Lung (tissue), 12 donors: ENCODE measurements around the gene RHOXF1. TPM values are rescaled to one million over a fixed set of nuclear protein-coding genes. Genes with fewer than 3 reads are reported as not detected.
"Not testable (repeated sequence)": the region's sequence is repeated elsewhere in the genome, so short reads cannot be mapped to it uniquely, and the experiment has no call there.

Experiments used
- ATAC-seq: fragments of 200-7000 bp; cut with Tn5 transposase; one replicate; pipeline ENCODE4 v1.9.1; 2020; ENCODE audit warnings: moderate number of reproducible peaks; ENCODE audit not compliant: insufficient read depth, low FRiP score
- DNase-seq, 3 donors: peaks; one replicate each; pipeline ENCODE4 v3.0.0-alpha.2; 2013 to 2017
- H3K27ac ChIP-seq, 2 donors: one replicate each; pipeline ENCODE4 v1.5.1; 2013; ENCODE audit warnings: mild to moderate bottlenecking in 2 of 2, moderate library complexity in 2 of 2, control low read depth in 1 of 2, inconsistent platforms in 1 of 2, low read depth in 1 of 2, low read length in 1 of 2
- H3K27me3 ChIP-seq, 3 donors: one replicate each; pipeline ENCODE4 v1.5.1; 2013; ENCODE audit warnings: low read length in 2 of 3; ENCODE audit not compliant: control insufficient read depth in 3 of 3, insufficient read depth in 3 of 3
- H3K36me3 ChIP-seq, 4 donors: one replicate each; pipeline ENCODE4 v1.5.1; 2013; ENCODE audit warnings: low read length in 4 of 4, mild to moderate bottlenecking in 1 of 4, moderate library complexity in 1 of 4; ENCODE audit not compliant: control insufficient read depth in 4 of 4, insufficient read depth in 4 of 4
- H3K4me1 ChIP-seq, 5 donors: one replicate each; pipeline ENCODE4 v1.5.1; 2013; ENCODE audit warnings: low read length in 5 of 5, mild to moderate bottlenecking in 2 of 5, moderate library complexity in 1 of 5; ENCODE audit not compliant: control insufficient read depth in 5 of 5, insufficient read depth in 5 of 5
- H3K4me3 ChIP-seq: one replicate; pipeline ENCODE4 v1.5.1; 2013; ENCODE audit warnings: mild to moderate bottlenecking, control low read depth, moderate library complexity
- H3K9ac ChIP-seq, 2 donors: one replicate each; pipeline ENCODE4 v1.5.1; 2013; ENCODE audit warnings: low read length in 2 of 2, control low read depth in 1 of 2; ENCODE audit not compliant: insufficient read depth in 1 of 2
- H3K9me3 ChIP-seq, 4 donors: one replicate each; pipeline ENCODE4 v1.5.1; 2013; ENCODE audit warnings: low read length in 3 of 4, mild to moderate bottlenecking in 1 of 4, moderate library complexity in 1 of 4; ENCODE audit not compliant: control insufficient read depth in 4 of 4, insufficient read depth in 3 of 4
- CTCF ChIP-seq: IDR thresholded peaks from 2 replicates; pipeline ENCODE4 v1.5.1; 2012; ENCODE audit warnings: mild to moderate bottlenecking; ENCODE audit errors: control extremely low read depth, extremely low read depth
- WGBS, 2 donors: extraction: QIAGEN DNeasy Blood & Tissue Kit; methylation state at CpG; one replicate each; pipeline ENCODE4 v1.1.7; 2013; 5-methylcytosine and 5-hydroxymethylcytosine counted together
- polyA plus RNA-seq, 2 donors: library from polyadenylated mRNA; stranded (reverse); fragments of 200-250 nt; gene quantifications; one replicate each; pipeline ENCODE4 v1.2.1, GENCODE V29; 2013
- total RNA-seq, 2 donors: library from RNA; depleted of rRNA in 1 of 2; stranded (reverse); fragments of >200 nt in 1 of 2; gene quantifications; one replicate each; pipeline ENCODE4 v1.2.1, GENCODE V29; 2014 to 2021
- donor health status: control.
- donor health status: control.
- donor health status: Bipolar disorder and iron deficiency.
- donor health status: healthy.
- donor health status: DM: yes; HTN: yes; CAD: no.

The RHOXF1 gene
- total and polyA plus RNA-seq, 4 donors: 0.37 TPM; not detected in 3

- Histone ChIP-seq H3K27ac (peak overlapping the region in 1 of 2 donors; percentile 17), H3K4me1 (peaks cover 0 to 6% (median 0%) of the 10 kb centered on the region in 5 donors), H3K36me3 (peaks cover 0 to 2% (median 0%) of the 10 kb centered on the region in 4 donors), H3K9me3 (peaks cover 0 to 1% (median 0%) of the 10 kb centered on the region in 4 donors), H3K4me3 (no peak overlapping the region), H3K27me3 (no peaks in the 10 kb centered on the region), H3K9ac (no peak overlapping the region)
- ATAC-seq (no peak), DNase-seq (peak in 1 of 3 donors; percentile 16)
- 79% methylated on average over 3 of the region's 3 CpGs; no CpG with 5 or more reads in 1 of the 2 donors for WGBS, 2 donors
- no peak for TF ChIP-seq CTCF
Measured at GRCh38 chrX:120125444-120125843, 9.7 kb upstream of the RHOXF1 start.

GRCh38 chrX:120120223-120120622 is 4.5 kb upstream of the RHOXF1 start:
- DNase-seq (no peak), ATAC-seq (peak; percentile 87)
- peaks cover 0 to 3% (median 0%) of the 10 kb centered on the region in 5 donors for H3K4me1 ChIP-seq
- H3K4me3 ChIP-seq: no peak overlapping the region
- TF ChIP-seq CTCF: no peak
- H3K36me3 ChIP-seq: no peaks in the 10 kb centered on the region
- H3K27me3 ChIP-seq: no peaks in the 10 kb centered on the region
- no peak overlapping the region for H3K9ac ChIP-seq
- H3K27ac ChIP-seq: no peak overlapping the region
- WGBS, 2 donors: 70 to 87% methylated on average over 12 of the region's 12 CpGs
- H3K9me3 ChIP-seq: peaks cover 0 to 2% (median 0%) of the 10 kb centered on the region in 4 donors

GRCh38 chrX:120111611-120112010 is 4.1 kb downstream of the RHOXF1 start:
- Histone ChIP-seq H3K27me3 (no peaks in the 10 kb centered on the region), H3K9ac (no peak overlapping the region), H3K4me3 (no peak overlapping the region), H3K4me1 (no peaks in the 10 kb centered on the region), H3K9me3 (no peaks in the 10 kb centered on the region), H3K36me3 (no peaks in the 10 kb centered on the region), H3K27ac (no peak overlapping the region)
- DNase-seq: no peak
- ATAC-seq: no peak
- TF ChIP-seq CTCF: no peak

GRCh38 chrX:120109378-120109777 is 6.3 kb downstream of the RHOXF1 start:
- ATAC-seq: no peak
- H3K4me1 ChIP-seq: no peaks in the 10 kb centered on the region
- no peaks in the 10 kb centered on the region for H3K9me3 ChIP-seq
- no peak overlapping the region for H3K4me3 ChIP-seq
- H3K27me3 ChIP-seq: no peaks in the 10 kb centered on the region
- no peaks in the 10 kb centered on the region for H3K36me3 ChIP-seq
- TF ChIP-seq CTCF: no peak
- WGBS, 2 donors: 59 to 62% methylated on average over 1 of the region's 1 CpG
- no peak overlapping the region for H3K27ac ChIP-seq
- DNase-seq: no peak
- no peak overlapping the region for H3K9ac ChIP-seq

- ATAC-seq, DNase-seq, H3K36me3 ChIP-seq, H3K4me3 ChIP-seq, H3K9ac ChIP-seq, H3K4me1 ChIP-seq, H3K27ac ChIP-seq, H3K9me3 ChIP-seq, H3K27me3 ChIP-seq: not testable (repeated sequence)
- 85 to 97% methylated on average over 2 of the region's 2 CpGs for WGBS, 2 donors
Measured at GRCh38 chrX:120104707-120105106, 11.0 kb downstream of the RHOXF1 start.
